GM23248 (cell line): ENCODE results near the gene PDLIM5.

ENCODE experiments used
- EZH2 ChIP-seq: fragments of 200-600 bp; sonication (generic); IDR thresholded peaks from 2 replicates; pipeline ENCODE4 v1.6.1; 2018; ENCODE audit warnings: antibody characterized with exemption, mild to moderate bottlenecking; ENCODE audit not compliant: insufficient read depth, poor library complexity, severe bottlenecking
- EZH2phosphoT487 ChIP-seq: fragments of 200-600 bp; sonication (generic); IDR thresholded peaks from 2 replicates; pipeline ENCODE4 v1.6.1; 2018; ENCODE audit warnings: antibody characterized with exemption, moderate library complexity, mild to moderate bottlenecking, low read depth; ENCODE audit not compliant: insufficient read depth

DNA sequence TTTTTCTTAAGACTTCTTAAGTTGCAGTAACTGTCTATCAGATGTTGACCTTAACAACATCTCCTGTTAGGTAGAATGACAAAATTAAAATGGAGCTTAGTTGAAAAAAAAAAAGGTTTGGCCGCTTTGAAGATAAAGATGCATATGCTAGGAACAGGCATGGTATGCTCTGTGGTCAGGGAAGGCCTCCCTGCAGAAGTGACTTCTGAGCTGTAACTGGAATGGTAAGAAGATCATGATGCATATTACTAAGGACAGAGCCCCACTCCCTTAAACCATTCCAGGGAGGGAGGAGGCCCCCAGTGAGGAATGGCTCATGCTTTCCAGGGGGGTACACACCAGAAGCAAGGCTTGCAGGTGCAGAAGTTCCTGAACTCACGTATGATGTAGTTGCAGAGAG, 43.7 kb downstream of the PDLIM5 start:
- TF ChIP-seq EZH2 (no peak), EZH2phosphoT487 (no peak)
